ENCODE measurements around the gene HTR2C.
"Not testable (repeated sequence)": the region's sequence is repeated elsewhere in the genome, so short reads cannot be mapped to it uniquely, and the experiment has no call there.

Gene HTR2C

DNA sequence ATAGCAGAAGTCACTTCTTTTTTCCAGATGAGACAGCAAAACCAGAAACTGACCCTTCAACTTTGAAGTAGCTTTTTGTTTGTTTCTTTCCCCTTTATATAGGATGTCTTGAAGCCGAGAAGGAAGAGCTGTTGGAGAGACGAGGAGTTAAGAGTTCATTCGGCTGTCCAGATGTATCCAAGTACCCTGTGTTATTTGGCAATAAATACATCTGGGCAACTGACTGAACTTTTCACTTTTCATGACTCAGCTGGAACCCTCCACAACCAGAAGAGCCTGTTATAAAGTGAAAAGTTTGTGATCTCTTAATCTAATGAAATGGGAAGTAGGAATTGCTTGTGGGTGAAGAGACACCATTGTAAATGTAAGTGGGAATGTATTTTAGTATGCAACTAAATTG, 131.2 kb downstream of the HTR2C start:
- FAIRE-seq = no peak

GRCh38 chrX:114717921-114718320, 134.0 kb downstream of the HTR2C start:
- no peak for FAIRE-seq

- FAIRE-seq = peak; percentile 87
These were observed 182.7 kb downstream of the HTR2C start for GRCh38 chrX:114766541-114766940.

DNA sequence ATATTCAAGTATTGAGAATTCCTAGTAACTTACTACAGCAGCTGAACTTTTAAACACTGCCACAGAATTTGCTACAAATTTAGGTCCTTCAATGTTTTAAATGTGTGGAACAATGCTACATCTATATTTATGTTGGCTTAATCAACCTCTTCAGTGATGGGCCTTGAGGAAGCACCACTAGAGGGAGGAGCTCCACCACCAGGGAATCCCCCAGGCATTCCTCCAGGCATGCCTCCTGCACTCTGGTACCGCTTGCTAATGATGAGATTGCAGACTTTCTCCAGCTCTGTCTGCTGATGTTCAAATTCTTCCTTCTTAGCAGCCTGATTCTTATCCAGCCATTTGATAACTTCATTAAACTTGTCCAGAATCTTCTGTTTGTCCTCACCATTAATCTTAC, 190.8 kb downstream of the HTR2C start:
- no peak for FAIRE-seq

DNA sequence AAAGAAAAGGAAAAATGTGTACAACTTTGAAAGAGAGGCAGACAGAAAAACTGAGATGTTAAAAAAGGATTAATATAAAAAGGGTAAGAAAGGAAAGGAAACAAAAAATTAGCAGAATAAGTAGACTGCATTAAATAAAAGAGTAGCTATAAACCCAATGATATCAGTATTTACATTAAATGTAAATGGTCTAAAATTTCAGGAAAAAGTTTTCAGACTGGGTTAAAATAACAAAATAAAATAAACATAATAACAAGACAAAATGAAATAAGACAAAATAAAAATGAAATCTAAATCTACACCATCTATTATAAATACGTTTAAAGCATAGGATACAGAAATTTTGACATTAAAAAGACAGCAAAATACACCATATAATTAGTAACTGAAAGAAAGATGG, 199.0 kb downstream of the HTR2C start:
- peak; percentile 96 for FAIRE-seq

- FAIRE-seq = no peak
These were observed 203.2 kb downstream of the HTR2C start for GRCh38 chrX:114787061-114787460.

DNA sequence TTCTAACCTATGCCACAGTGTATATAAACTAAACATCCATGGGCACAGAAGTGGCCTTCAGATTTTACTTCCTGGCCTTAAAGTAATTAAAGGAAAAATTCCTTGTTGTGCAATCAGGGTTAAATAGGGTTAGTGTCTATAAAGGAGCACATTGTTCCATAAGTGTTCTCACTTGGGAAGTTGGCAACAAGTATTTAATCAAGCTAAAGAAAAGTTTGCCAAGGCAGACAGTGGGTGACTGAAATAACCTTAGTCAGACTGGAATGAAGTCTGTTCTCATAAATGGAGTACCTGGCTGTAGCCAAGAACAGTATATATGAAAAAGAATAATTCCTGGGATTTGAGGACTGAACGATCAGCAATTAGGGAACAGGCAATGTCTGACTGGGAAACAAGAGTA, 213.6 kb downstream of the HTR2C start:
- no peak for FAIRE-seq

GRCh38 chrX:114798907-114799306, 215.0 kb downstream of the HTR2C start:
- no peak for FAIRE-seq

DNA sequence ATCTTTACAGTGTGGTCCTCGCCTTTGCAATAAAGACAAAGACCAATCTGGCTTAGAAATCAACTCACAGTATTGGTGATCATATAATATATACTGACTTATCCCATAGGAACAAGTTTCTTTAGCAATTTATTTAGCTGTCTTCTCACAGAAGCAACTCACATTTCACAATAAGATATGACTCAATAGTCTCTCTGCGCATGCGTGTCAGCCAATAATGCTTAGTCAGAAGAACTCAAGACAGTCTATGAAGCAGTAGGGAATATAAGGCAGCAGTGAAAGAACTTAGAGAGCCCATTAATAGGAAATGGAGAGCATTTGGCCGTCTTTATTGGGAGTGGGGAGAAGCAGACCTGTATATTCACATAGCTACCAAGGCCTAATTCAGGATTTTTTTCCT, 216.8 kb downstream of the HTR2C start:
- FAIRE-seq = no peak

DNA sequence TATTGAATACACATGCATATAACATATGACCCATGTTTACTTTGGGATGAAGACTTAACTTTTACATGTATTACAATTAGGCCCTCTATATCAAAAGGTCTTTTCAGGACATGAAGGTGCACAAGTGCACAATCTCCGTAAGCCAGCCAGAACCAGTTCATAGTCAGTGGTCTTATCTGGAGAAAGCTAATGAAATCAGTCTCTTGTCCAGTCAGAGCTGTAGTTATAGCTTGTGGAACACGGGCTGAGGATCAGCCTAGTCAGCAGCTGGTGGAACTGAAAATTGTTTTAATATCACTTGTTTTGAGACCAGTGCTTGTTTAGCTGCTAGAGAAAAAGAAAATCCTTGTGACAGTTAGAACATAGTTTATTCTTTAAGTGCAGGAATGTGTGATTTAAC, 235.6 kb downstream of the HTR2C start:
- FAIRE-seq = no peak

- FAIRE-seq = no peak
These were observed 257.2 kb downstream of the HTR2C start for GRCh38 chrX:114841051-114841450.

GRCh38 chrX:114842181-114842580, 258.3 kb downstream of the HTR2C start:
- FAIRE-seq = no peak

GRCh38 chrX:114889481-114889880, 305.6 kb downstream of the HTR2C start:
- no peak for FAIRE-seq

- no peak for FAIRE-seq
These were observed 319.7 kb downstream of the HTR2C start for GRCh38 chrX:114903618-114904017.

GRCh38 chrX:114905251-114905650, 321.4 kb downstream of the HTR2C start:
- FAIRE-seq = no peak

GRCh38 chrX:114906984-114907510, 323.2 kb downstream of the HTR2C start:
- no peak for FAIRE-seq

DNA sequence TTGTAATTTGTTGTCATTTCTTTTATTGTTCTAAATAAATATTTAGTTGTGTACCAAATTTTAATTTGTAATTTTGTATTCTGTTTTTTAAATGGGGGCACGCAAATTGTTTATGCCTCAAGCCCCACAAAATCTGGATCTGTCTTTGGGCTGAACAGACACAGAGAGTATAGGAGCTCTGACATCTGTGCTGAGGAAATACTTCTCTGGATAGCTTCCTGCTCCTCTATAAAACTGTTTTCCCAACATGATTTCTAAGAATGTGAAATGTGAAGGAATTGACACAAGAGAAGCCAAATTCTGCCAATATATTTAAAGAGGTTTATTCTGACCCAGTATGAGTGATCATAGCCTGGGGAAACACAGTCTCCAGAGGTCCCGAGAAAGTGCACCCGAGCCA, 340.5 kb downstream of the HTR2C start:
- no peak for FAIRE-seq

GRCh38 chrX:114924856-114925255, 341.0 kb downstream of the HTR2C start:
- peak; percentile 60 for FAIRE-seq

- FAIRE-seq = no peak
These were observed 346.3 kb downstream of the HTR2C start for GRCh38 chrX:114930227-114930626.

DNA sequence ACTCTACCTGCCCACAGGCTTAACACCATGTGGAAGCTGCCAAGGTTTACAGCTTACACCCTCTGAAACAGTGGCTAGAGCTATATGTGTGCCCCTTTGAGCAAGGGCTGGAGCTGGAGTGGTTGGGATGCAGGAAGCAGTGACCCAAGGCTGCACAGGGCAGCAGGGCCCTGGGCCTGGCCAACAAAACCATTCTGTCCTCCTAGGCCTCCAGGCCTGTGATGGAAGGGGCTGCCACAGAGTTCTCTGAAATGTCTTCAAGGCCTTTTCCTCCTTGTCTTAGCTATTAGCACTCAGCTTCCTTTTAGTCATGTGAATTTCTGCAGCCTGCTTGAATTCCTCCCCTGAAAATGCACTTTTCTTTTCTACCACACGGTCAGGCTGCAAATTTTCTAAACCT, 348.7 kb downstream of the HTR2C start:
- no peak for FAIRE-seq

DNA sequence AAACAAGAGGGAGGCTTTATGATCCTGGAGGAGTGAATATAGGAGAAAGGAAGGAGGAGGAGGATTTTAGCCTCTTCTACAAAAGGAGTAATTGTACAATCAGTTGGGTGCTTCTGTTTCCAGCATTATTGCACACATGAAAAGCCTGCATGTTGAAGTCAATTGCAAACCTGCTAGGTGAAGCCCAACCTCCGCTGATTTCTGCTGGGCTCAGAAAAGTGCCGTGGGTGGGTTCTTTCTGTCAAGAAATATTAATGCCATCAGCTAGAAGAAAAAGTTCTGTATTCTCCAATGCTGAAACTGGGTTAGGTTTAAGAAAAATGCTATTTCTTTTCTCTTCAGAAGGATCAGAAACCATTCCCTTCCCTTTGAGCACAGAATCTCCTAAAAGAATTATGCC, 349.4 kb downstream of the HTR2C start:
- peak; percentile 71 for FAIRE-seq

- FAIRE-seq = not testable (repeated sequence)
These were observed 353.2 kb downstream of the HTR2C start for GRCh38 chrX:114937090-114937489.

- FAIRE-seq = no peak
These were observed 368.8 kb downstream of the HTR2C start for GRCh38 chrX:114952696-114953095.
